Mammary epithelial cell (primary cell): Measurements from ENCODE around the gene GTF2H4.

ENCODE experiments used
- CTCF ChIP-seq, 2 donors: IDR thresholded peaks in 1 of 2; conservative IDR thresholded peaks in 1 of 2; 2 replicates each; pipeline ENCODE4 v1.5.1; 2011 to 2012; ENCODE audit warnings: inconsistent platforms in 2 of 2, low read length in 2 of 2, mild to moderate bottlenecking in 2 of 2, control low read depth in 1 of 2, low read depth in 1 of 2; ENCODE audit not compliant: insufficient read depth in 1 of 2; ENCODE audit errors: extremely low read depth in 1 of 2
- EZH2 ChIP-seq: IDR thresholded peaks from 2 replicates; pipeline ENCODE4 v1.6.1; 2012; ENCODE audit warnings: low read length, inconsistent platforms, borderline replicate concordance

- TF ChIP-seq CTCF (conservative IDR thresholded peaks at IDR 0.05 in 1 of 2, IDR thresholded peaks at IDR 0.05 in 1 of 2; ENCODE audit: extremely low read depth in 1 of 2, insufficient read depth in 1 of 2, low read depth in 1 of 2, low read length in 2 of 2) (no peak), EZH2 (no peak)
Observed at GRCh38 chr6:30944051-30944450, 36.0 kb downstream of the GTF2H4 start.
